T-helper 1 cell treated with Interleukin-12 subunit alpha and Interleukin-12 subunit beta and Interleukin-4 antibody, amounts not matched to agents 30 ng/mL and 1 ng/mL, for 36 hours (primary cell): Measurements from ENCODE around the gene SLC39A11. TPM values are rescaled to one million over a fixed set of nuclear protein-coding genes. Genes with fewer than 3 reads are reported as not detected.

Experiments
- intact Hi-C: fragments of 100-400 bp; cut with micrococcal nuclease; formaldehyde crosslinking; loops from one replicate; pipeline ENCODE4 v1.15.1; 2024
- total RNA-seq: library from RNA; stranded (reverse); gene quantifications from 2 replicates; pipeline ENCODE4 v1.2.3, GENCODE V29; 2022

SLC39A11 gene
- total RNA-seq, 1 donor from 2014 or later = 27.9 TPM

DNA sequence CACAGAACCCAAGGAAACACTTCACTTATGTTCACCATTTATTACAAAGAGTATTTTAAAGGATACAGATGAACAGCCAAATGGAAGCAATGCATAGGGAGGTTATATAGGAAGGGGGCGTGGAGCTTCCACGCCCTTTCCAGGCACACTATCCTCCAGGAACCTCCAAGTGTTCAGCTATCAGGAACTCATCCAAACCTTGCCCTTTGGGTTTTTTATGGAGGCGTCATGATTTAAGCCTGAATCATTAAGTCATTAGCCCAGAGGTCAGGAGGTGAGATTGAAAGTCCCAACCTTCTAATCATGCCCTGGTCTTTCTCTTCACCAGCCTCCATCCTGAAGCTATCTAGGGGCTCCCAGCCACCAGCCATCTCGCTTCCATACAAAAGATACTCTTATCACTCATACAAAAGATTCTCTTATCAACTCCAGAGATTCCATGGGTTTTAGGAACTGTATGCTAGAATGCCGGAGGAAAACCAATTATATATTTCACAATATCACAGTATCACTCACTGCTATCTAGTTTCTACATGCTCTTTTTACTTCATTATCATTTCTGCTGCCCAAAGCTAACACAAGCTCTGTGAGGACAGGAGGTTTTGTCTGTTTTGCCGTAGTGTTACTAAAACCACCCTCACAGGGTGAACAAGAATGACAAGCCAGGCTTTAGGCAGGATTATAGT lies 213.4 kb downstream of the SLC39A11 start:
- intact Hi-C loops = no loop called here

DNA sequence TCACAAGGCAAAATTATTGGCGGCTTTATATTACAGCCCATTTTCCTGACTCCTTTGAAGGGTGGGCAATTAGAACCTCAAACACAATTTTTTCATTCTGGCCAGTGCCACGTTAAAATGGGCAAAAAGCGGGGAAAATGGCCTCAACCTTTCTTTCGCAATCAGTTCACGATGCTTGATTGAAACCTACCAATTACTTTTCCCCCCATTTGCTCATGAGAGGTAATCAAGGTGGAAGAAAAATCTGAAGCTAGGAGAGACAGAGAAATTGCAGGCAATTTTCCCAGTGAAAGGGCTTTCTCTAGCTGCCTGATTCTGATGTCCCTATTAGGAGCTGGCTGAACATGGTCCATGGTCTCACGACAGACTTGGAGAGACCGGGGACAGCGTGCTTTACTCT lies 215.1 kb downstream of the SLC39A11 start:
- intact Hi-C loops = no loop called here

DNA sequence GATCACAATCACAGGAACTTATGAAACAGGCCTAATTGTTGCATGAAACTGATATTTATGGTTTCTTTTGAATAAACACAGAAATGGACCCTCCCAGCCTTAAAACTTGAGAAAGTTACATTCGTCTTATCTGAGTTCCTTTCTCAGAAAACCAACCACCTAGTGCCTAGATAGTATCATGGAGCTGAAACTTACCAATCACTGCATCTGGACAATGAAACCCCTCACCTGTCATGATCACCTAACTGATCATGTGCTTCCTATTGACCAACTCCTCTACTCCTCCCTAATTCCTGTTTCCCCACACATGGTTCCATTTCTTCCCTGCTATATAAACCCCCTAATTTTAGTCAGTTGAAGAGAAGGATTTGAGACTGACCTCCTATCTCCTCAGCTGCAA lies 216.1 kb downstream of the SLC39A11 start:
- intact Hi-C loops = no loop called here

DNA sequence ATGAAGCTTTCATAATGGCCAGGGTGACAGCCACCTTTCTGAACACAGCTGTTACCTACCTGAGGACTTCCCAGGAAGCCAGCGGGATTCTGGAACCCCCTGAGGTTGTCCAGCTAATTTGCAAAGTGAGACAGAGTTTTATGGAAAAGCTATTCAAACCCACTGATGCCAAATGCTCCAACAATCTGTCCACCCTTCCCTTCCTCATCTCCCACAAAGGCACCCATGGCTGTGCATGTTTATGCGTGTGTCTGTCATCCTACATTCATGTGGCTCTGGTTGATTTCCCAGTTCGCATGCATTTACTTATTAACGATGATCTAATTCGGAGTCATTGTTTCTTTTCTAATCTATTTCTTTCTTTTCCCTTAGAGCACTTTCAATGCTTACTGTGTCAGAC lies 217.1 kb downstream of the SLC39A11 start:
- intact Hi-C loops = no loop called here

DNA sequence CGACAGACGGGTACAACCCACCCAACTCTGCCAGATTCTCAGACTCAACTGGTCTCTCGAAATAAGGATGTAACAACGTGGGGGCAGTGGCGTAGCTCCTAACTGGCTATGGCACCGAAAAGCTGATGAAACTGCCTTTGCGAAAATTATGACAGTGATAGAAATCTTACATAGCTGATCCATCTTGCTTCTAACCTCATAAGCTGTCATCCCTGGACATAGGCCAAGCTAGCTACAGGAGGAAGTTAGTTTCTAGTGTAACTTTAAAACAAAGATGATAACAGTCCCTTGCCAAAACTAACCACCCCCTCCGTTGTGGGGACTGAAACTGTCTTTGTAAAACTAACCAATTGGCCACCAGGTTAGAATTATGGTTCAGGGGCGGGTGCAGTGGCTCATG lies 220.1 kb downstream of the SLC39A11 start:
- intact Hi-C loops = no loop called here

DNA sequence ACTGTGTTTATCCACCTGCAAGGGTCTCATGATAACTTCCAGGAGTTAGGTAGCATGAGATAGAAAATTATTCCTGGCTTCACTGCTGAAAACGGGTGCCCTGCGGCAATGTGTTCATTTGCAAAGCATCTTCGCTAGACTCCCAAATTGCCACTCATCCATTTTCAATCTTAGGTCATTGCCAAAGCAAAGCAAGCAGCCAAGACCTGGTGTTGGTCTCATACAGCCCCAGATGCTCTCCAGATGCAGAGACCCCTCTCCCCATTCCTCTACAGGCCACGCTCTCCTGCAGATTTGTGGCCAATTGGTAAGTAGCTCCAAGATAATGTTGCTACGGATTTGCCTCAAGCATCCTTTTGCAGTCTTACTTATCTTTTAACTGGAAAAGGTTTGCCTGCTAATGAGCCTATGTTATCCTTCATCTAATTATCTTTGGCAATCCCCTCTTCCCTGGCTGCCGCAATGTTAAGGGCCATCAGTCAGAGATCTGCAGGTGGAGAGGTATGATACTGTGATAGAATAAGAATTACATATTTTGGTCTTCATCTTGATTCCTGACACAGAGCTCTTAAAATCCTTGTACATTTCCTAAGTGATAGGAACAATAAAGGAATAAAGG lies 222.0 kb downstream of the SLC39A11 start:
- intact Hi-C loops = no loop called here

DNA sequence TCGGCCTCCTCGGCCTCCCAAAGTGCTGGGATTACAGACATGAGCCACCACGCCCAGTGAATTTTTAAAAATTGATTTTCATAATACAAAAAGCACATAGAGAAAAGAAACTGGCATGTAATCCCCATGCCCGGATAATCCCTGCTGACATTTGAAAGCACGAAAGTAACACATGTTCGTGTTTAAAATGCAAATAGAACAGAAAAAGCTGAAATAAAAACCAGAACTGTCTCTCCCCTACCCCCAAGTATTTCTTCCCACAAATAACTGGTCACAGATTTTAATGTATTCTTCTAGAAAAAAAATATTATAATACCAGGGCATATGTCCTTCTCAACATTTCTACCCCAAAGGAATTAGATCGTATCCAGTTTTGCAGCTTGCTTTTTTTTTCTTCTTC lies 222.9 kb downstream of the SLC39A11 start:
- intact Hi-C loops = loop anchor here (10.0 kb wide), 1 partner anchor 495 kb away; no protein-coding TSS in a partner anchor

DNA sequence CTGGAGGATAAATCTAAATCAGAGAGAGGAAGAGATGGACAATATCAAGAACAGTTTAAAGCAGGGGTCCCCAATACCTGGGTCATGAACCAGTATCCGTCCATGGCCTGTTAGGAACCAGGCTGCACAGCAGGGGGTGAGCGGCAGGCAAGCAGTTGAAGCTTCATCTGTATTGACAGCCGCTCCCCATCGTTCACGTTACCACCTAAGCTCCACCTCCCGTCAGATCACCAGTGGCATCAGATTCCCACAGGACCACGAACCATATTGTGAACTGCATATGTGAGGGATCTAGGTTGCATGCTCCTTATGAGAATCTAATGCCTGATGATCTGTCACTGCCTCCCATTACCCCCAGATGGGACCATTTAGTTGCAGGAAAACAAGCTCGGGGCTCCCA lies 226.5 kb downstream of the SLC39A11 start:
- intact Hi-C loops = loop anchor here (10.0 kb wide), 1 partner anchor 499 kb away; no protein-coding TSS in a partner anchor

DNA sequence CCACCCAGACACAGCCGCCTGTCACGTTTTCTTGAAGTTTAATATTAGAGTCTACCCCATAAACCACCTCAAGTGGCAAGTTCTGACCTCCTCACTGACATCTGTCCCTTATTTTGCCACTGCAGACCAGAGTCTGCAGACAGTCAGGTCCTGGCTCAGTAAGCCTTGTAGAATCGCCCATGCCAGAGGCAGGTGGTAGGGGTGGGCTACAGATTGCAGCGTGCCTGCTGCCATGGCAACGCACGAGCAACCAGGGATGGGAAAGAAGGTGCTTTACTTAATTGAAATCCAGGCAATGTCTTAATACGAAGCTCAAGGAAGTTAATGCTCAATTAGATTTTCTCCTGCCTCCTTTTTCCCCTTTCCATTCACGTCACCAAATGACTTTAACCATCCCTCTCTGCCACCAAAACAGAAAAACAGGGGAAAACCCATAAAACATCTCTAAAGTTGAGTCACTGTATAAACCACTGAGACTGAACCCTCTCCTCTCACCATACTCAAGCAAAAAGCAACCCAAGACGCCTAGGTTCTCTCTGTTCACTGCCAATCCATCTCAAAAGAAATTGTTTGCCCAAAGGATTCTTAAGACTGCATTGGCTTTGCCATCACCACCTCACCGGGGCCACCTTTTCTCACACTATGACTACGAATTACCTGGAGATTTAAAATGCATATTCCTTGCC lies 228.8 kb downstream of the SLC39A11 start:
- intact Hi-C loops = loop anchor here (10.0 kb wide), 1 partner anchor 501 kb away; no protein-coding TSS in a partner anchor

DNA sequence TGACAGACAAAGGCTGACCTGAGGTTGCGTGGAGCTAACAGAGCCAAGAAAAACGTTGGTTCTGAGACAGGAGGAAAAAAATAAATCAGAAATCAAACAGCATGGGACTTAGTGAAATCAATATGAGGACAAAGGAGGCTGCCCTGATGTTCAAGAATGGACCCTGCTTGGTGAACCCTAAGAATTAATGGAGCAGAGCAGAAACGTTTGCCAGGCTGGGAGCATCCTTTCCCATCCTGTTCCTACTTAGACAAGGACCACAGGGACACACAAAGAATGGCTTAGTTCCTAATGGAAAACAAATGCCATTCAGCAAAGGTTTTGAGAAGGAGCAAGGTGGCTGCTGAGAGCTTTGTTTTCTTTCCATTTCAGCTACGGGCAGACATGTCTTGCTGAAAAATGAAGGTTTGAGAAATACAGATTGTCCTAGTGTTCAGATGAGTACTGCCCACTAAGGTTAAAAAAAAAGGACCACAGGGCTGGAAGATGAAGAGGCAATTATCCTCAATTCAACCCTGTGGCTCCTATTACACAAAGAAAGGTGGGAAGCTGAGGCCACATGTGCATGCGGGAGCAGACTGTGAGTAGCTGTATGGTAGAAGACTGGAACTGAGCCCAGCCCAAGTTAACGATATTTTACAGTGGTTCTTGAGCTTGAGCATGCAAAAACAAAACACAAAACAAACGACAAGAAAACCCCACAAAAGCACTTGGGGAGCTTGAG lies 230.1 kb downstream of the SLC39A11 start:
- intact Hi-C loops = loop anchor here (10.0 kb wide), 1 partner anchor 502 kb away; no protein-coding TSS in a partner anchor

DNA sequence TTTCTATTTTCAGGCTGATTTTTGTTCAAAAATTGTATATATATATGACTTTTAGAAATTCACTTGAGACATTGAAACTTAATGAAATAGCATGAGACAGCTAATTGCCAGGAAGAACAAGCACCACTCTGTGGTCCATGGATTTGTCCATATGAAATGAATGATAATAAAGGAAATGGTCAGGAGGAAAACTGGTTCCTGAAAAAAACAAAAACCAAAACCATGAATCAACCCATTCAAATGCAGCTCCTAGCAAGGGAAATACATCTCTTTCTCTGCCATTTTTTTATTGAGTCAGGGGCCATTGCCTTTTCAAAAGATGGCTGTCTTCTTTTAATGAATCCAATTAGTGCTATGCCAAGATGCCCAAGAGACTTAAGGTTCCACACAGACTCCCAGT lies 230.7 kb downstream of the SLC39A11 start:
- intact Hi-C loops = loop anchor here (10.0 kb wide), 1 partner anchor 503 kb away; no protein-coding TSS in a partner anchor

DNA sequence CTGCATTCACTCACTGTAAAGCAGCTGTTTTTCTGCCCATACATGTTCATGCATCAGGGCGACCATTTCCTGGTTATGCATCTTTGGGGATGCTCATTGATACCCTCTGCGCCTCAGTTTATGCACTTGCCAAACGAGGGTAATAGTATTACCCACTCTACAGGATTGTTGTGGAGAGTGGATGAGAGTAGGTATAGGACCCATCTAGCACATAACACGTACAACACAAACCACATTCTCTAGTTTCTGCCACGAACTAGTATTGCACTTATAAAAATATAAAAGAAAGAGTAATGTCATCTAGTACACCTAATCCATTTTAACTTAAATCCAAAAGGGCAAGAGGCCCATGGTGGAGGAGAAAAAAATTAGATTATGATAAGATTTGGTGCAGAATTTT lies 231.7 kb downstream of the SLC39A11 start:
- intact Hi-C loops = loop anchor here (10.0 kb wide), 1 partner anchor 504 kb away; no protein-coding TSS in a partner anchor

DNA sequence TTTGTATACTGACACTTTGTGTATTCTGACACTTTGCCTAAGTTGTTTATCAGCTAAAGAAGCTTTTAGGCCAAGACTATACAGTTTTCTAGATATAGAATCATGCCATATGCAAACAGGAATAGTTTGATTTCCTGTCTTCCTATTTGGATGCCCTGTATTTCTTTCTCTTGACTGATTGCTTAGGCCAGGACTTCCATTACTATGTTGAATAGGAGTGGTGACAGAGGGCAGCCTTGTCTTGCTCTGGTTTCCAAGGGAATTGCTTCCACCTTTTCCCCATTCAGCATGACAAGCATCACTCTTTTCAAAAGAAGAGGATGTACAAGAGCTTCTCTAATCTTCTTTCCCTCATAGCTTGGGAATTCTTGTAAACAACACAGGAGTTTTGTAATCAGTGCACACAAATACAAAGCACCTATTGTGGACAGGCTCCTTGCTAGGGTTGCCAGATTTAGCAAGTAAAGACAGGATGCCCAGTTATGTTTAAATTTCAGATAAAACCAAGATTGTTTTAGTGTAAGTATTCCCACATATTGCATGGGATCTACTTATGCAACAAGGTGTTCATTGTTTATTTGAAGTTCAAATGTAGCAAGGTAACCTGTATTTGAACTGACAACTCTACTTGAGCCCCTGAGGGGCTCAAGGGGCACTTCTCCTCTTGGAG lies 233.5 kb downstream of the SLC39A11 start:
- intact Hi-C loops = no loop called here

DNA sequence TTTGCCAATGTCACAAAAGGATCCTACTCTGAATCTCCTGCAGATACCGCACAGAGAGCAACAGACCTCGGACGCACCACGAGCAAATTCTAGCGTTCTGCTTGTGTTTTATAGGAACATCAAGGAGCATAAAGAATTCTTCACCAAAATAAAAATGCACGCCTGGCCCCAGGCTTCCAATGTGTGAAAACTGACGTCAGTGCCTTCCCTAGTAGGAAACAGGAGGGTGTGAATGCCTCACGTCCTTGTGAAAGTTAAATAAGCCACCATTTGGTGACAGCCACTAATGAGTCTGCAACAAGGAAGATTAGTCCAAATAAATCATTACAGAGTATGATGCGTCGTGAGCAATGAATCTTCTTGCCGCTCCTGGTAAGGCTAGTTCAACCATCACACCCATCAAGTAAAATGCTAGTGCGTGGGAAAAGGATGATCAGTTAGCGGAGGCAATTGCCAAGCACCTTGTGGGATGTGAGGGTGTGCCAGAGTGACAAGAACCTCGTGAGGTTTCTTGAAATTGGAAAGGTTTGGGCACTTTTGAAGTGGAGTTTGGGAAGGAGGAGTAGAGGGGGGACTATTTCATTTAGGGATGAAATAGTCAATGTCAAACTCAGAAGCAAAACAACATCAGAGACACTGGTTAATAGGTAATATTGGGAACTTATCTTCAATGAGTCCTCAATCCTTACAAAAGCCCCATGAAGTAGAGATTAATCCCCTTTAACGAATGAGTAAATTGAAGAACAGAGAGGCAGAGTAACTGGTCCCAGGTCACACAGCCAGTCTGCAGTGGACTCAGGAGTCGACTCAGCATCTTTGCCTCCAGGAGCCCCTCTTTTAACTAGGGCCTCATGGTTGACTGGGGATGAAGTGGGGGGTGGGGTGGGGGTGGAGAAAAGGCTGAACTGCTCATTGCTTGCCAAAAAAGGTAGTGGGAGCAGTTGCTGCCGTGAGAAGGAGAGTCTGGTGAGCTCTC lies 238.8 kb downstream of the SLC39A11 start:
- intact Hi-C loops = no loop called here

DNA sequence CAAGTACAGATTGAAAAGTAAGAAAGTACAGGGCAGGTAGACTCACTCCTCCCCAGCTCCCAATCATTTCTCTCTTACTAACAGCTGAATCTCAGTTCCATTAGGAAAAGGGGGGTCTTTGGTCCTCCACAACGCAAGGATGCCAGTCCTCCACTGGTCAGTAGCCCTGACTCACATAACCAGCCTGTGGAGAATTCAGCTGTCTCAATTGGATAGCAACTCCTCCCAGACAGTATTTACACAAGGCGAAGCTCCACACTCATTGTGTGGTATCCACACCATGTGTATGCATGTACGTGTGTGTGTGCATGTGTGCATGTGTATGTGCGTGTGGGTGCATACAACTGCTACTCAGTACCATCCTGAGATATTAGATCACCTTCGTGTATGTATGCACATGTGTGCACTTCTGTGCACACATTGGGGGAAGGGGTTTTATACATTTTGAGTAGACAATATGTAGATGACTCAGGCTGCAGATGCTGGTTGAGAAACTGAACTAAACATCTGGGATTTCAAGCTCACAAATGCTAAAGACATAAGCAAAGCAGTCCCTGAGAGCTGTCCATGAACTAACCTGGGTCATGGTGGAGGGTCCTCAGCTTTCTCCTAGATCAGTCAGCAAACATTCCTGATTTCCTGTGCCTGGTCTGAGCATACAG lies 240.1 kb downstream of the SLC39A11 start:
- intact Hi-C loops = no loop called here

DNA sequence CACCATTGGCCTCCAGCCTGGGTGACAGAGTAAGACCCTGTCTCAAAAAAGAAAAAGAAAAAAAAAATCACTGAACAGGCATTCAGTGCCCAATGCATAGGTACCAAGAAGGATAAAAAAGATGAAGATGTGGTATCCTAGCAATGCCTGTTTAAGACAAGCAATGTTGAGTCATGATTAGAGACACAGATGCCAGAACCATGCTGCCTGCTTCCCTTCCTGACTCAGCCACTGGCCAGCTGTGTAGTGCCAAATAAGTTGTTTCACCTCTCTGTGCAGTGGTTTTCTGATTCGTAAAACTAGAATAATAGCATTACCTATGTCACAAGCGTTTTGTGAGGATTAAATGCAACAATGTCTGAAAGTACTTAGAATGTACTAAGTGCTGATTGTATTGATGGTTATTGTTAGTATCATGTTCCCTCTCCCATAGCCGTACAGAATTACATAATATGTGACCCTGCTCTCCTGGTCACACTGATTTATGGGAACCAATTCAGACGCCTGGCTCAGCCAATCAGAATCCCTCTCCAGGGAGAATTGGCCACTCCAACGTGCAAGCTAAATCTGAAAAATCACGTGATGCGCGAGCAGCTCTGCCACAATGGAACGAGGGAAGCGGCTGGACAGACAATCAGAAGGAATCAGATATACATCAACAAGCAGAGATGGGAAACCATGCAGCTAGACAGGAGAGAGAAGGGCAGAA lies 241.9 kb downstream of the SLC39A11 start:
- intact Hi-C loops = no loop called here

DNA sequence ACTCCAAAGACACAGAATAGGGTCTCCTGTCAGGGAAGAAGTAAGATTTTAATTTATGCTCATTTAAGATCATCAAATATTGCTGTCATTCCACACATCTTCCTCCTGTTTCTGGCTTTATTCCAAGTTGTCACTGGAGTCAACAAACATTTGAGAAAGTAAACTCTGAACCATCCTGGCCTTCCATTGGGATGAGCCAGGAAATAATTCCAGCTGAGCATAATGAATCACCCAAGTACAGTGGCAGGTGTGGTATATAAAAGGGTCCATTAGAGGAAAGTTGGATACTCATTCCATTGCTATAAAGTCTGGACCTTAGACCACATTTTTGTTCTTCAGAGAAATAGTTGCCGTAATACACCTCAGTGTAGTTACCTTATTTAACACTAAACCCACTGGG lies 246.1 kb downstream of the SLC39A11 start:
- intact Hi-C loops = no loop called here

DNA sequence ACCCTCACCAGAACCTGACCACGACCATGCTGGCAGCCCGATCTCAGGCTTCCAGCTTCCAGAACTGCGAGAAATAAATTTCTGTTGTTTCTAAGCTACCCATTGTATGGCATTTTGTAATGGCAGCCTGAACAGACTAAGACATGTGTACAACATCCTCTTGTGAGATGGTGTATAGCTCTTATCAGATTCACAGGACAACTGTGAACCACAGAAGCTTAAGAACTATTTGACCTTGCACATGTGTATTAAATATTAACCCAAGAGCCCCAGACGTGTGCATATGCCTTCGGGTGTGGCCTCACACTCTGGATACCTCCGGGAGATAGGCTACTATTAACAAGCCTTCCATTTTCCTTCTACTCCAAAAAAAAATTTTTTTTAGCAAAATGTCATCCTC lies 248.9 kb downstream of the SLC39A11 start:
- intact Hi-C loops = no loop called here

DNA sequence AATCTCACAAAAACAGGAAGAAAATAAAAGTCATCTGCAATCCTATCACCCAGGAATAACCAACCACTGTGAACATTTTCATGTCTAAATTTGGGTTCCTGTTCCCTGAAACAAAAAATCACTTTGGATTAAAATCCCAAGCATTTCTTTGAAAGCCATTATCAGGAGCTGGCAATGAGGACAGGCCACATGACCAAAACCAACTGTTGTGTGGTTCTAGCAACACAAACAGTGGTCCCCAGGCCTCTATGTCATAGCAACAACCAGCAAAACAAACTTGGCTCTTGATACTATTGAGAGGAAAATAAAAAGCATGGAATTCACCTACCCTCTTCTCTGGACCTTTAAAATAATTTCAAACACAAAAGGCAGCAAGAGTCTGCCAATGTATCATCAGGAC lies 252.5 kb downstream of the SLC39A11 start:
- intact Hi-C loops = no loop called here
